Measurements from ENCODE around the gene TRPM5. TPM values are rescaled to one million over a fixed set of nuclear protein-coding genes. Genes with fewer than 3 reads are reported as not detected.

TRPM5 gene
- total RNA-seq, 4 donors from 2014 or later, result not detected

GRCh38 chr11:2465202-2466068 lies 21.1 kb upstream of the TRPM5 start:
- Histone ChIP-seq H3K27ac (no peak overlapping the region), H3K4me3 (no peak overlapping the region), H3K9me3 (no peaks in the 10 kb centered on the region), H3K36me3 (no peaks in the 10 kb centered on the region), H3K4me1 (no peaks in the 10 kb centered on the region), H3K27me3 (peaks cover 0 to 4% (median 0%) of the 10 kb centered on the region in 3 donors)
- ATAC-seq (no peak), DNase-seq (no peak)
- intact Hi-C loops (cut with DNase I; ENCODE audit: low total_unique reads) (no loop called here), in situ Hi-C loops (cut with MboI; ENCODE audit: low sequenced_read_pairs in 4 of 4) (no loop called here)
- TF ChIP-seq, protein P1, sequence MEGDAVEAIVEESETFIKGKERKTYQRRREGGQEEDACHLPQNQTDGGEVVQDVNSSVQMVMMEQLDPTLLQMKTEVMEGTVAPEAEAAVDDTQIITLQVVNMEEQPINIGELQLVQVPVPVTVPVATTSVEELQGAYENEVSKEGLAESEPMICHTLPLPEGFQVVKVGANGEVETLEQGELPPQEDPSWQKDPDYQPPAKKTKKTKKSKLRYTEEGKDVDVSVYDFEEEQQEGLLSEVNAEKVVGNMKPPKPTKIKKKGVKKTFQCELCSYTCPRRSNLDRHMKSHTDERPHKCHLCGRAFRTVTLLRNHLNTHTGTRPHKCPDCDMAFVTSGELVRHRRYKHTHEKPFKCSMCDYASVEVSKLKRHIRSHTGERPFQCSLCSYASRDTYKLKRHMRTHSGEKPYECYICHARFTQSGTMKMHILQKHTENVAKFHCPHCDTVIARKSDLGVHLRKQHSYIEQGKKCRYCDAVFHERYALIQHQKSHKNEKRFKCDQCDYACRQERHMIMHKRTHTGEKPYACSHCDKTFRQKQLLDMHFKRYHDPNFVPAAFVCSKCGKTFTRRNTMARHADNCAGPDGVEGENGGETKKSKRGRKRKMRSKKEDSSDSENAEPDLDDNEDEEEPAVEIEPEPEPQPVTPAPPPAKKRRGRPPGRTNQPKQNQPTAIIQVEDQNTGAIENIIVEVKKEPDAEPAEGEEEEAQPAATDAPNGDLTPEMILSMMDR (IDR thresholded peaks at IDR 0.05 in 4 of 5, conservative IDR thresholded peaks at IDR 0.05 in 1 of 5), result no peak
- no peak for TF ChIP-seq POLR2A (IDR thresholded peaks at IDR 0.05)

- Histone ChIP-seq H3K4me1 (no peaks in the 10 kb centered on the region), H3K27me3 (no peaks in the 10 kb centered on the region), H3K36me3 (no peaks in the 10 kb centered on the region), H3K27ac (no peak overlapping the region), H3K4me3 (no peak overlapping the region), H3K9me3 (no peaks in the 10 kb centered on the region)
- TF ChIP-seq POLR2A (IDR thresholded peaks at IDR 0.05), result no peak
- TF ChIP-seq, protein P1 (IDR thresholded peaks at IDR 0.05 in 4 of 5, conservative IDR thresholded peaks at IDR 0.05 in 1 of 5), result no peak
- DNase-seq (no peak), ATAC-seq (no peak)
- in situ Hi-C loops (cut with MboI; ENCODE audit: low sequenced_read_pairs in 4 of 4) (no loop called here), intact Hi-C loops (cut with DNase I; ENCODE audit: low total_unique reads) (no loop called here)
Measured at GRCh38 chr11:2464451-2465165, 20.3 kb upstream of the TRPM5 start.

DNA sequence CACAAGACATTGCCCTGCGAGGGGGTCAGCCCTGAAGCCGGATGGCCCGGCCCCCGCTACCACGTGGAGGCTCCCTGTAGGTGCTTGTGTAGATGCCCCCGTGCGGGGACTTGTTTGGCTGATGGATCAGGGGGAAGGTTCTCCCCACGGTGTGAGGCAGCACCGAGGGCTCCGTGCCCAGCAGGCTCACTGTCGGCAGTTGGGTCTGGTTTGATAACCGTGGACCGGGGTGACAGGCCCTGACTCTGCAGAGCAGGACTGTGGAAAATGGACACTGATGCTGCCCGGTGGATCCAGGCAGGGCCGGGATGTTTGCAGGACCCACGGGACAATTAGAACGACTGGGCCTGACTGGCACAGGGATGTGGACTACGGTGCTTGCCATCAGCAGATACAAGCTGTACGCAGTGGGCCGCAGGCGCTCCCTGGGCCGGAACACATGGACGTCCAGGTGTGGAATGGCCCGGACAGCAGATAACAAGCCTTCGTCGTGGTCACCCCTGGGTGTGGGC lies 19.5 kb upstream of the TRPM5 start:
- H3K27me3 ChIP-seq, result no peaks in the 10 kb centered on the region
- DNase-seq (no peak), ATAC-seq (no peak)
- intact Hi-C loops (cut with DNase I; ENCODE audit: low total_unique reads), result no loop called here
- H3K9me3 ChIP-seq, result no peaks in the 10 kb centered on the region
- H3K36me3 ChIP-seq, result no peaks in the 10 kb centered on the region
- no peak overlapping the region for H3K4me3 ChIP-seq
- TF ChIP-seq POLR2A (IDR thresholded peaks at IDR 0.05), result no peak
- TF ChIP-seq, protein P1 (IDR thresholded peaks at IDR 0.05 in 4 of 5, conservative IDR thresholded peaks at IDR 0.05 in 1 of 5), result no peak
- in situ Hi-C loops (cut with MboI; ENCODE audit: low sequenced_read_pairs in 4 of 4), result no loop called here
- H3K4me1 ChIP-seq, result no peaks in the 10 kb centered on the region
- no peak overlapping the region for H3K27ac ChIP-seq

DNA sequence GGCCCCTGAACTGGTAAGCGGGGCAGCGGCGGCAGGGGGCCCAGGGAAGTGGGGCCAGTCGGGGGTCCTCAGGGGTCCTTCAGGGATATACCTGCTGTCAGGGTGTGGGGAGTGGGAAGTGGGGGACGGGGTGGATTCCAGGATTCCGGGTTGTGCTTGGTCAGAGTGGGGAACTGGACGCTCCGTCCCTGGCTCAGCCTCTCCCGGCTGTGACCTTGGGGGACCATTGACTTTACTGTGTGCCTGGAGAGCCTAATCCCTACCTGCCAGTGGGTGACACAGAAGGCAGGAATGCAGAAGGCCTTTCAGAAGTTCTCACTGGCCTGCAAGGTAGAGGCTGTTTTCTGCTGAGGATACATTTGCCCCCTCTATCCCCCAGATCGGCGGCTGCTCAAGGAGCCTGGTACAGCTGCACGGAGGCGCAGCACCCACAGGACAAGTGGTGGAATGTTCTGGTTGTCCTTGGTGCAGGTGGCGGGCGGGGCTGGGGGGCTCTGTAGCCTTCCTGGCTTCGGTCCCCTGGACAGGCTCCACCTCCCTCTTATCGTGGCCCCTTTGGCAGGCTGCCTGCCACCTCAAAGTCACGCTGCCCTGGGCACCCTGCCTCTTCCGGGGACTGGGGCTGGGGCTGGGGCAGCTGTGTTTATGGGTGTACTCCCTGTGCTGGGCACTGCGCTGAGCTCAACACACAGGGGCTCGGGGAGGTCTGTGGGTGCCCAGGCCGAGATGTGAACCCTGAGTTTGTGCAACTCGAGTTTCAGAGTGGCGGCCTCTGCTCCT lies 18.9 kb upstream of the TRPM5 start:
- H3K27me3 ChIP-seq, result no peaks in the 10 kb centered on the region
- no peak for ATAC-seq

More for the DNA sequence above, 18.9 kb upstream of the TRPM5 start:
- H3K9me3 ChIP-seq, result no peaks in the 10 kb centered on the region
- intact Hi-C loops (cut with DNase I; ENCODE audit: low total_unique reads) (no loop called here), in situ Hi-C loops (cut with MboI; ENCODE audit: low sequenced_read_pairs in 4 of 4) (no loop called here)
- H3K4me3 ChIP-seq, result no peak overlapping the region
- no peak for DNase-seq
- no peak overlapping the region for H3K27ac ChIP-seq
- no peaks in the 10 kb centered on the region for H3K36me3 ChIP-seq
- H3K4me1 ChIP-seq, result no peaks in the 10 kb centered on the region
- TF ChIP-seq, protein P1 (IDR thresholded peaks at IDR 0.05 in 4 of 5, conservative IDR thresholded peaks at IDR 0.05 in 1 of 5), result no peak

Measured in gastrocnemius medialis (tissue), 4 donors.